ENCODE measurements around the gene DCBLD2.

The DCBLD2 gene

DNA sequence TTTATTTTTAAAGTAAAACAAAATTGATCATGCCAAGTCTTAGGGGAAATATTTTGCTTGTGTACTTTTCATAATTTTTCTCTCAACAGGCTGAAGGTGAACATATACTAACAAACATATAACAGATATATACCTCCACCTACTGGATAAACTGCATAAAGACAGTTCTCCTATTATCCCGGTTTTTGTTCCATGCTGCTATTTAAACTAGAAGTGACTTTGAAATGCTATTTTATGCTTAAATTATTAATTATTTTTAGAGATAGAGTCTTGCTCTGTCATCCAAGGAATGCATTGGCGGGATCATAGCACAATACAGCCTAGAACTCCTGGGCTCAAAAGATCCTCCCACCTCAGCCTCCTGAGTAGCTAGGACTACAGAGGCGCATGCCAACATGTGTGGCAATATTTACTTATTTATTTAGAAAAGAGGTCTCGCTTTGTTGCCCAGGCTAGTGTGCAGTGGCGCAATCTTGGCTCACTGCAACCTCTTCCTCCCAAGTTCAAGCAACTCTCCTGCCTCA, 88.6 kb downstream of the DCBLD2 start:
- H3K79me1 ChIP-seq (ENCODE audit: low read depth, low read length) = no peaks in the 10 kb centered on the region
- no peaks in the 10 kb centered on the region for H3K27me3 ChIP-seq (ENCODE audit: control insufficient read depth in 3 of 3, insufficient read depth in 3 of 3, low read depth in 1 of 3, low read length in 3 of 3)
- no peak overlapping the region for H3K23ac ChIP-seq (ENCODE audit: low read depth, low read length, poor library complexity)
- H2BK12ac ChIP-seq (ENCODE audit: low read length) = no peak overlapping the region
- WGBS, 2 donors (ENCODE audit: extremely low coverage in 2 of 2, insufficient read length in 2 of 2, insufficient replicate concordance in 1 of 2) = no CpG with 5 or more reads among the region's 5 CpGs
- H3K27ac ChIP-seq (replicated peaks; ENCODE audit: low read length) = no peak overlapping the region
- H4K91ac ChIP-seq (ENCODE audit: low read depth, low read length, poor library complexity) = no peak overlapping the region
- no peak overlapping the region for H2BK15ac ChIP-seq (ENCODE audit: low read length)
- H3K14ac ChIP-seq (ENCODE audit: low read length) = no peak overlapping the region
- H4K8ac ChIP-seq (ENCODE audit: low read depth, low read length) = no peak overlapping the region
- no peak overlapping the region for H3K18ac ChIP-seq (ENCODE audit: low read length)
- no peak overlapping the region for H3K9ac ChIP-seq (ENCODE audit: low read depth, low read length, poor library complexity)
- no peak overlapping the region for H3K4me3 ChIP-seq (ENCODE audit: low read length in 2 of 2)
- H3K36me3 ChIP-seq (replicated peaks in 1 of 2; ENCODE audit: control insufficient read depth in 2 of 2, insufficient read depth in 2 of 2, low read length in 2 of 2) = peaks cover 18 to 99% of the 10 kb centered on the region in 2 donors
- H3K4ac ChIP-seq (ENCODE audit: low read length) = no peak overlapping the region
- H3K4me1 ChIP-seq (ENCODE audit: control insufficient read depth in 2 of 2, insufficient read depth in 1 of 2, low read depth in 1 of 2, low read length in 2 of 2) = no peaks in the 10 kb centered on the region
- DNase-seq (ENCODE audit: low spot score) = no peak
- no peak overlapping the region for H2AK5ac ChIP-seq (ENCODE audit: low read depth, low read length)
- no peaks in the 10 kb centered on the region for H3K9me3 ChIP-seq (replicated peaks in 1 of 2; ENCODE audit: control insufficient read depth in 2 of 2, insufficient read depth in 1 of 2, low read depth in 1 of 2, low read length in 2 of 2)
- H2BK120ac ChIP-seq (ENCODE audit: low read depth, low read length) = no peak overlapping the region
- H2AFZ ChIP-seq (ENCODE audit: low read length) = no peak overlapping the region
- H3K4me2 ChIP-seq (ENCODE audit: insufficient read depth, low read length, poor library complexity, severe bottlenecking) = no peak overlapping the region
- no peak overlapping the region for H2BK5ac ChIP-seq (ENCODE audit: low read length)

- Histone ChIP-seq H3K27ac (replicated peaks; ENCODE audit: low read length) (no peak overlapping the region), H3K4me1 (ENCODE audit: control insufficient read depth in 2 of 2, insufficient read depth in 1 of 2, low read depth in 1 of 2, low read length in 2 of 2) (no peaks in the 10 kb centered on the region), H3K4me3 (ENCODE audit: low read length in 2 of 2) (no peak overlapping the region), H2BK15ac (ENCODE audit: low read length) (no peak overlapping the region), H3K9ac (ENCODE audit: low read depth, low read length, poor library complexity) (no peak overlapping the region), H4K91ac (ENCODE audit: low read depth, low read length, poor library complexity) (no peak overlapping the region), H3K79me1 (ENCODE audit: low read depth, low read length) (no peaks in the 10 kb centered on the region), H3K9me3 (replicated peaks in 1 of 2; ENCODE audit: control insufficient read depth in 2 of 2, insufficient read depth in 1 of 2, low read depth in 1 of 2, low read length in 2 of 2) (no peaks in the 10 kb centered on the region), H3K18ac (ENCODE audit: low read length) (no peak overlapping the region), H3K36me3 (replicated peaks in 1 of 2; ENCODE audit: control insufficient read depth in 2 of 2, insufficient read depth in 2 of 2, low read length in 2 of 2) (peaks cover 23 to 99% of the 10 kb centered on the region in 2 donors), H3K14ac (ENCODE audit: low read length) (no peak overlapping the region), H3K23ac (ENCODE audit: low read depth, low read length, poor library complexity) (no peak overlapping the region), H2BK5ac (ENCODE audit: low read length) (no peak overlapping the region), H3K27me3 (ENCODE audit: control insufficient read depth in 3 of 3, insufficient read depth in 3 of 3, low read depth in 1 of 3, low read length in 3 of 3) (no peaks in the 10 kb centered on the region), H2AK5ac (ENCODE audit: low read depth, low read length) (no peak overlapping the region), H3K4me2 (ENCODE audit: insufficient read depth, low read length, poor library complexity, severe bottlenecking) (no peak overlapping the region), H2BK120ac (ENCODE audit: low read depth, low read length) (no peak overlapping the region), H4K8ac (ENCODE audit: low read depth, low read length) (no peak overlapping the region), H3K4ac (ENCODE audit: low read length) (no peak overlapping the region), H2BK12ac (ENCODE audit: low read length) (no peak overlapping the region), H2AFZ (ENCODE audit: low read length) (no peak overlapping the region)
- DNase-seq (ENCODE audit: low spot score) = no peak
- WGBS, 2 donors (ENCODE audit: extremely low coverage in 2 of 2, insufficient read length in 2 of 2, insufficient replicate concordance in 1 of 2) = no CpG with 5 or more reads among the region's 6 CpGs
Observed at GRCh38 chr3:98811048-98811447, 90.4 kb downstream of the DCBLD2 start.

DNA sequence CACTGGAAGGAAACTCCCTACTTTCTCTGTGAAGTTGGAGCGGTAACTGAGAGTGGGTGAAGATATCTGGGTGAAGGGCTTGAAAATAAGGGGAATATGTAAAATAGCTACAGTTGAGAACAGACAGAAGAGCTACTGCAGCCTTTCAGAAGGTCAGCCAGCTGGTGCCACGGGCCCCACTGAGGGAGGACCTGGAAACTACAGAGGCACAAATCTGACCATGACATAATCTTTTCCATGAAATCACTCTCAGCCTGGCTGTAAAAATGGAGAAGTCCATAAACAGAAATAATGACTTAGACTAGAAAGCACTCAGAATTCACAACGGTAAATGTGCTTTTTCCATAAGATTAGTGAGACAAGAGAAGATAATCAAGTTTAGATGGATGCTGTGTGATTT, 91.9 kb downstream of the DCBLD2 start:
- no peak overlapping the region for H4K8ac ChIP-seq (ENCODE audit: low read depth, low read length)
- H2BK12ac ChIP-seq (ENCODE audit: low read length) = no peak overlapping the region
- H3K18ac ChIP-seq (ENCODE audit: low read length) = no peak overlapping the region
- no peak overlapping the region for H3K9ac ChIP-seq (ENCODE audit: low read depth, low read length, poor library complexity)
- no peak overlapping the region for H2AK5ac ChIP-seq (ENCODE audit: low read depth, low read length)
- H2BK120ac ChIP-seq (ENCODE audit: low read depth, low read length) = no peak overlapping the region
- no peak overlapping the region for H3K27ac ChIP-seq (replicated peaks; ENCODE audit: low read length)
- H3K23ac ChIP-seq (ENCODE audit: low read depth, low read length, poor library complexity) = no peak overlapping the region
- H3K9me3 ChIP-seq (replicated peaks in 1 of 2; ENCODE audit: control insufficient read depth in 2 of 2, insufficient read depth in 1 of 2, low read depth in 1 of 2, low read length in 2 of 2) = peaks cover 0 to 11% of the 10 kb centered on the region in 2 donors
- no peak overlapping the region for H4K91ac ChIP-seq (ENCODE audit: low read depth, low read length, poor library complexity)
- whole genome bisulfite sequencing, 2 donors (ENCODE audit: extremely low coverage in 2 of 2, insufficient read length in 2 of 2, insufficient replicate concordance in 1 of 2) = no CpG with 5 or more reads among the region's 3 CpGs
- no peak overlapping the region for H3K4me2 ChIP-seq (ENCODE audit: insufficient read depth, low read length, poor library complexity, severe bottlenecking)
- H2BK15ac ChIP-seq (ENCODE audit: low read length) = no peak overlapping the region
- H3K4me1 ChIP-seq (ENCODE audit: control insufficient read depth in 2 of 2, insufficient read depth in 1 of 2, low read depth in 1 of 2, low read length in 2 of 2) = no peaks in the 10 kb centered on the region
- no peak for DNase-seq (ENCODE audit: low spot score)
- no peak overlapping the region for H3K4me3 ChIP-seq (ENCODE audit: low read length in 2 of 2)
- no peak overlapping the region for H2AFZ ChIP-seq (ENCODE audit: low read length)
- no peak overlapping the region for H2BK5ac ChIP-seq (ENCODE audit: low read length)
- H3K4ac ChIP-seq (ENCODE audit: low read length) = no peak overlapping the region
- peaks cover 30 to 99% of the 10 kb centered on the region in 2 donors for H3K36me3 ChIP-seq (replicated peaks in 1 of 2; ENCODE audit: control insufficient read depth in 2 of 2, insufficient read depth in 2 of 2, low read length in 2 of 2)
- H3K14ac ChIP-seq (ENCODE audit: low read length) = no peak overlapping the region
- no peaks in the 10 kb centered on the region for H3K79me1 ChIP-seq (ENCODE audit: low read depth, low read length)
- H3K27me3 ChIP-seq (ENCODE audit: control insufficient read depth in 3 of 3, insufficient read depth in 3 of 3, low read depth in 1 of 3, low read length in 3 of 3) = no peaks in the 10 kb centered on the region

DNA sequence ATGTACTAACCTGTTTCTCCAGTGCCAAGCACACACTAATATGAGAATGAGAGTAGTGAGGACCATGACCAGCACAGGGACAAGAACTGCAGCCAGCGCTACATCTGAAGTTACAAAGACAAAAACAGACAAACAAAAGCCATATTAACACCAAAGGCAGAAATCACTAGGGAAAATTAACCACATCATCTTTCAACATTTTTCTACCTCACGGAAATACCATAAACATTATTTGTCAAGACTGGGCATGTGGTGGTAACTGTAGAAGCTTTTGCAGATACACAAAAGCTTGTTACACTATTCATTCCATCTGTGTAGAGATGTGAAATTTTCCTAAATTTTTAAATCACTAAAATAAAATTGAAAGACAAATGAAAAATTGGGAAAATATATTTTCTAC, 93.4 kb downstream of the DCBLD2 start:
- H3K9me3 ChIP-seq (replicated peaks in 1 of 2; ENCODE audit: control insufficient read depth in 2 of 2, insufficient read depth in 1 of 2, low read depth in 1 of 2, low read length in 2 of 2) = peaks cover 0 to 11% of the 10 kb centered on the region in 2 donors
- no peak overlapping the region for H3K4ac ChIP-seq (ENCODE audit: low read length)
- no peaks in the 10 kb centered on the region for H3K4me1 ChIP-seq (ENCODE audit: control insufficient read depth in 2 of 2, insufficient read depth in 1 of 2, low read depth in 1 of 2, low read length in 2 of 2)
- no peak overlapping the region for H2BK15ac ChIP-seq (ENCODE audit: low read length)
- H2AFZ ChIP-seq (ENCODE audit: low read length) = no peak overlapping the region
- H2BK5ac ChIP-seq (ENCODE audit: low read length) = no peak overlapping the region
- H3K79me1 ChIP-seq (ENCODE audit: low read depth, low read length) = no peaks in the 10 kb centered on the region
- H4K91ac ChIP-seq (ENCODE audit: low read depth, low read length, poor library complexity) = no peak overlapping the region
- peaks cover 30 to 84% of the 10 kb centered on the region in 2 donors for H3K36me3 ChIP-seq (replicated peaks in 1 of 2; ENCODE audit: control insufficient read depth in 2 of 2, insufficient read depth in 2 of 2, low read length in 2 of 2)
- no peaks in the 10 kb centered on the region for H3K27me3 ChIP-seq (ENCODE audit: control insufficient read depth in 3 of 3, insufficient read depth in 3 of 3, low read depth in 1 of 3, low read length in 3 of 3)
- no peak overlapping the region for H3K23ac ChIP-seq (ENCODE audit: low read depth, low read length, poor library complexity)
- WGBS, 2 donors (ENCODE audit: extremely low coverage in 2 of 2, insufficient read length in 2 of 2, insufficient replicate concordance in 1 of 2) = no CpG with 5 or more reads among the region's 2 CpGs
- H3K4me3 ChIP-seq (ENCODE audit: low read length in 2 of 2) = no peak overlapping the region
- H2BK120ac ChIP-seq (ENCODE audit: low read depth, low read length) = no peak overlapping the region
- H3K27ac ChIP-seq (replicated peaks; ENCODE audit: low read length) = no peak overlapping the region
- H3K18ac ChIP-seq (ENCODE audit: low read length) = no peak overlapping the region
- DNase-seq (ENCODE audit: low spot score) = no peak
- H3K4me2 ChIP-seq (ENCODE audit: insufficient read depth, low read length, poor library complexity, severe bottlenecking) = no peak overlapping the region
- H2BK12ac ChIP-seq (ENCODE audit: low read length) = no peak overlapping the region
- no peak overlapping the region for H4K8ac ChIP-seq (ENCODE audit: low read depth, low read length)
- H3K14ac ChIP-seq (ENCODE audit: low read length) = no peak overlapping the region
- no peak overlapping the region for H2AK5ac ChIP-seq (ENCODE audit: low read depth, low read length)
- H3K9ac ChIP-seq (ENCODE audit: low read depth, low read length, poor library complexity) = no peak overlapping the region
